Measurements from ENCODE around the gene SHF.

SHF gene

DNA sequence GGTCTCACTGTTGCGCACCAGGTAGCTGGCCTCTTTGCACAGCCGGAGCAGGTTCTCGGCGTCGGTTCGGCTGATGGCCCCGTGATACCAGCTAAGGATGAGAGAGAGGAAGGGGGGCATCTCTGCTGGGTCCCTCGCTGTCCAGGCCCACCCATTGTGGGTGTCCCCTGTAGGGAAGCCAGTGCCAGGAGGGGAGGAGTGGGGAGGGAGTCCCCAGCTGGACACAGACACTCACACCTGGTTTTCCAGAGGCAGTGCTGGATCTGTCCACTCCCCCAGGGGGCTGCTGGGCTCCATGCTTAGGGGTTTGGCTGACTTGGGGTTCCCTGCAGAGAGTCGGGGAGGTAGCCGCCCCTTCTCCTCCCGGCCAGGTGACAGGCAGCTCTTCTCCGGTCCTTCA, 15.9 kb downstream of the SHF start:
- H3K4me1 ChIP-seq (ENCODE audit: control insufficient read depth in 5 of 5, insufficient read depth in 5 of 5, low read length in 5 of 5): peaks cover 0 to 9% (median 4%) of the 10 kb centered on the region in 5 donors
- no peak overlapping the region for H3K9ac ChIP-seq (ENCODE audit: low read length in 5 of 5)
- H3K9me3 ChIP-seq (ENCODE audit: control insufficient read depth in 5 of 5, low read length in 5 of 5): no peaks in the 10 kb centered on the region
- no peak overlapping the region for H3K4me3 ChIP-seq (ENCODE audit: low read depth in 1 of 5, low read length in 5 of 5)
- no peak overlapping the region for H3K27ac ChIP-seq (ENCODE audit: low read depth, low read length)
- peaks cover 0 to 14% (median 2%) of the 10 kb centered on the region in 5 donors for H3K36me3 ChIP-seq (ENCODE audit: control insufficient read depth in 5 of 5, insufficient read depth in 5 of 5, low read length in 5 of 5)
- H3K27me3 ChIP-seq (ENCODE audit: control insufficient read depth in 5 of 5, insufficient read depth in 4 of 5, low read length in 5 of 5): no peaks in the 10 kb centered on the region

DNA sequence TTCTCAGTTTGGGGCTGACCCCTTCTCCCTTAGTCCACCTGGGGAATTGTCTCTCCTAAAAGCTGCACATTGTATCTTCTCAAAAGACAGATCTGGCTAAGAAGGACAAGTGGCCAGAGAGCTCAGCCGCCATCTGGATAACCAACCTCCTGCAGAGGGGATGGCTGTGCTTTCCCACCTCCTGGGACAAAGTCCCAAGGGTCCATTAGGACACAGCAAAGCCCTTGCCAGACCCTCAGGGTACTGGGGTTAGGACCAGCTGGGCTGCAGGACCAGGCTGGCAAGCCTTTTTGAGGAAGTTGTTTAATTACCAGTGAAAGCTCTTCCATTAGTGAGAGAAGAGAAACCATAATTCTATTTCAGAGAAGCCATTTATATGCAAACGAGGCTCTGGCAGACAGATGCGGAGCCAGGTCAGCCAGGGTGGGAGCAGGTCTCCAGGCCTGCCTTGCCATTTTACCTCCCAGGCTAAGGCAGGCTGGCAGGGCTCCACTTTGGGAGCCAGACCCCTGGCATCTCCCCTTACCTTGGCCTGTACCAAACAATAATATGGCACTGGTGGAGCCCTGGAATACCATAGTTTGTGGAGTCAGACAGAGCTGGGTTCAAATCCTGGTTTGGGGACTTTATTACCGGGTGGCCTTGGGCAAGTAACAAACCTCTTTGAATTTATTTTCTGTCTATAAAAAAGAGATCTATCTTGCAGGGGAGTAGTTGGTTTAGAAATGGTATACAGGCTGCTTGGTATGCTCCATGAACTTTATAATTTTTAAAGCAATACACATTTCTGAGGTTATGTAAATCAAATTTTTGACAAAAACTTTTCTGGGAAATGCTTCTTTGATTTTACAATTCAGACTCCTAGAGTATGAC, 17.9 kb downstream of the SHF start:
- Histone ChIP-seq H3K27me3 (ENCODE audit: control insufficient read depth in 5 of 5, insufficient read depth in 4 of 5, low read length in 5 of 5) (no peaks in the 10 kb centered on the region), H3K9me3 (ENCODE audit: control insufficient read depth in 5 of 5, low read length in 5 of 5) (no peaks in the 10 kb centered on the region), H3K4me1 (ENCODE audit: control insufficient read depth in 5 of 5, insufficient read depth in 5 of 5, low read length in 5 of 5) (peaks cover 0 to 22% (median 14%) of the 10 kb centered on the region in 5 donors), H3K36me3 (ENCODE audit: control insufficient read depth in 5 of 5, insufficient read depth in 5 of 5, low read length in 5 of 5) (peaks cover 0 to 9% (median 2%) of the 10 kb centered on the region in 5 donors), H3K9ac (ENCODE audit: low read length in 5 of 5) (no peak overlapping the region), H3K27ac (ENCODE audit: low read depth, low read length) (no peak overlapping the region), H3K4me3 (ENCODE audit: low read depth in 1 of 5, low read length in 5 of 5) (no peak overlapping the region)

DNA sequence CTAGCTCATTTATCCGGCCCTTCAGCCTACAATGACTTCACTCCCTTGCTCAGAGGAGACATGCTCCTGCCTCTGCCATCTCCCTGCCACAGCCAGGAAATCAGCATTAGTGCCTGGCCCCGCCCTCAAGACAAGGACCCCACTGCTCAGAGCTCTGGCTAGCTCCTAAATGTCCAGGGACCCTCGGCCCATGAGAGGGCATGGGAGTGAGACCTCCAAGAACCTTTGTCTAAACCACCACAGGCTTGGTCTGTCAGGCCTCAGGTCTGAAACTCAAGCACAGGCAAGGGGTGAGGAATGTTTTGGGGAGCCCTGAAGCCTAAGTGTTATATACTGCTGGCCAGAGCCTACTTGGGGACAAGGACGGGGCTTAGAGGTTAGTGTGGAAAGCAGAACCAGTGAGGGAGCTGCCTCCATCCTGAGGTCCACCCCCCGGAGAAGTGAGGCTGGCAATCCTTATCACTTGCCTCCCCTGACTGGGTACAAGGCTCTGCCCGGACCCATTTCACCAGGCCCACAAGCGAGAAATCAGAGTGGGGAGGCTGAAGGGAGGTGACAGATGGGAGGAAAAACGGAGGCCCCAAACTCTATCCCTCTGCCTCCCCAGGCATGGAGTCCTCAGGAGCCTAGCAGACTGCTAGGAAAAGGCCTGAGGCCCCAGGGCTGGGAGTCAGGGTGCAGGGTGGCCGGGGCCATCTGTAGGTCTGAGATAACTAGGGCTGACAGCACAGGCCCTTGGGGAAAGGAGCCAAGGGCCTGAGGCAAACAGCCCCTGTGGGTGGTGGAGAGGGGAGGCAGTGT, 18.8 kb downstream of the SHF start:
- H3K4me1 ChIP-seq (ENCODE audit: control insufficient read depth in 5 of 5, insufficient read depth in 5 of 5, low read length in 5 of 5): peaks cover 0 to 22% (median 14%) of the 10 kb centered on the region in 5 donors
- no peak overlapping the region for H3K27ac ChIP-seq (ENCODE audit: low read depth, low read length)
- H3K9me3 ChIP-seq (ENCODE audit: control insufficient read depth in 5 of 5, low read length in 5 of 5): no peaks in the 10 kb centered on the region
- no peak overlapping the region for H3K4me3 ChIP-seq (ENCODE audit: low read depth in 1 of 5, low read length in 5 of 5)
- no peaks in the 10 kb centered on the region for H3K27me3 ChIP-seq (ENCODE audit: control insufficient read depth in 5 of 5, insufficient read depth in 4 of 5, low read length in 5 of 5)
- peaks cover 0 to 4% (median 2%) of the 10 kb centered on the region in 5 donors for H3K36me3 ChIP-seq (ENCODE audit: control insufficient read depth in 5 of 5, insufficient read depth in 5 of 5, low read length in 5 of 5)
- H3K9ac ChIP-seq (ENCODE audit: low read length in 5 of 5): no peak overlapping the region

DNA sequence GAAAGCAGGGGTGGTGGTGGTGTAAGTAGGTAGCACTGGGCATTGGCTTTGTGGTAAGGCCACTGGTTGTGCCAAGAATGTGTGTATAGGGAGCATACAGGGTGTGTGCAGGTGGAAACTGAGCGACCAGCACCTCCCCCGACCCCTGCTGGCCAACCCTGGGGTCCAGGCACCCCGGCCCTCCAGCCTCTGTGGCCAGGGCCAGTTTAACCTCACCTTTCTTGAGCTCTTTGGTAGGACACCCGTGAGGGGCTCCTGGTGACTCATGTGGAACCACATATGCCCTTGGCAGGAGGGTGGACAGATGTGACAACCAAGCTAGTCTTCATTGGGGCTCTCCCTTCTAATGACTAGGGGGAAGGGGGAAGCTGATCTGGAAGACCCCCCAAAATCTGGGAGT, 19.5 kb downstream of the SHF start:
- Histone ChIP-seq H3K36me3 (ENCODE audit: control insufficient read depth in 5 of 5, insufficient read depth in 5 of 5, low read length in 5 of 5) (peaks cover 0 to 4% (median 2%) of the 10 kb centered on the region in 5 donors), H3K4me3 (ENCODE audit: low read depth in 1 of 5, low read length in 5 of 5) (no peak overlapping the region), H3K27ac (ENCODE audit: low read depth, low read length) (no peak overlapping the region), H3K9me3 (ENCODE audit: control insufficient read depth in 5 of 5, low read length in 5 of 5) (no peaks in the 10 kb centered on the region), H3K27me3 (ENCODE audit: control insufficient read depth in 5 of 5, insufficient read depth in 4 of 5, low read length in 5 of 5) (no peaks in the 10 kb centered on the region), H3K4me1 (ENCODE audit: control insufficient read depth in 5 of 5, insufficient read depth in 5 of 5, low read length in 5 of 5) (peaks cover 0 to 22% (median 14%) of the 10 kb centered on the region in 5 donors), H3K9ac (ENCODE audit: low read length in 5 of 5) (peak overlapping the region in 1 of 5 donors; percentile 38)

DNA sequence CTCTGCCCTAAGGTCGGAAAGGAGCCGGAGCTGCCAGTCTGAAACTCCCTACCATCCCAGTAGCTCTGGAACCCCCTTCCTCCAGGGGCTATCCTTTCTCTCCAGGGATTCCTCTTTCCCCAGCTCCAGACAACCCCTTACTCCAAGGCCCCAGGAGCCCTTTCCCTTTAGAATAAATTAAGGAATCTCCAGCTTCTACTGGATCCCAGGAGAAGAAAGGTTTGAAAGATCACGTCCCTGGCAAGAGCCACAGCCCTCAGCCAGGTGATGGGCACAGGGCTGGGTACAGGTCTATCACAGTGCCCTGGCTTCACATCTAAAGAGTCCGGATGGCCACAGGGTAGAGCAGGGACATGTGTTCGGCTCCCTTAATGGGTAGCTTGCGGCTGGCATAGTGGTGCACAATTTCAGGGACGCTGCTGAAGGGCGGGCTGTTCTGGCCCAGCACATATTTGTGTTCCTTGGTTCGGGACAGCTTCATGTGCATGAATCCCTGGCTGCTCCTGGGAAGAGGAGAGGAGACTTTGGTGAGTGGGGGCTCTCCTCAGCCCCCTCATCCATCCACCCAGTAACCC, 20.0 kb downstream of the SHF start:
- Histone ChIP-seq H3K4me3 (ENCODE audit: low read depth in 1 of 5, low read length in 5 of 5) (peak overlapping the region; percentile 35 to 79 (median 73)), H3K36me3 (ENCODE audit: control insufficient read depth in 5 of 5, insufficient read depth in 5 of 5, low read length in 5 of 5) (peaks cover 0 to 3% (median 0%) of the 10 kb centered on the region in 5 donors), H3K9me3 (ENCODE audit: control insufficient read depth in 5 of 5, low read length in 5 of 5) (no peaks in the 10 kb centered on the region), H3K27ac (ENCODE audit: low read depth, low read length) (peak overlapping the region; percentile 93), H3K27me3 (ENCODE audit: control insufficient read depth in 5 of 5, insufficient read depth in 4 of 5, low read length in 5 of 5) (no peaks in the 10 kb centered on the region), H3K4me1 (ENCODE audit: control insufficient read depth in 5 of 5, insufficient read depth in 5 of 5, low read length in 5 of 5) (peaks cover 0 to 22% (median 14%) of the 10 kb centered on the region in 5 donors), H3K9ac (ENCODE audit: low read length in 5 of 5) (peak overlapping the region; percentile 63 to 97 (median 66))

DNA sequence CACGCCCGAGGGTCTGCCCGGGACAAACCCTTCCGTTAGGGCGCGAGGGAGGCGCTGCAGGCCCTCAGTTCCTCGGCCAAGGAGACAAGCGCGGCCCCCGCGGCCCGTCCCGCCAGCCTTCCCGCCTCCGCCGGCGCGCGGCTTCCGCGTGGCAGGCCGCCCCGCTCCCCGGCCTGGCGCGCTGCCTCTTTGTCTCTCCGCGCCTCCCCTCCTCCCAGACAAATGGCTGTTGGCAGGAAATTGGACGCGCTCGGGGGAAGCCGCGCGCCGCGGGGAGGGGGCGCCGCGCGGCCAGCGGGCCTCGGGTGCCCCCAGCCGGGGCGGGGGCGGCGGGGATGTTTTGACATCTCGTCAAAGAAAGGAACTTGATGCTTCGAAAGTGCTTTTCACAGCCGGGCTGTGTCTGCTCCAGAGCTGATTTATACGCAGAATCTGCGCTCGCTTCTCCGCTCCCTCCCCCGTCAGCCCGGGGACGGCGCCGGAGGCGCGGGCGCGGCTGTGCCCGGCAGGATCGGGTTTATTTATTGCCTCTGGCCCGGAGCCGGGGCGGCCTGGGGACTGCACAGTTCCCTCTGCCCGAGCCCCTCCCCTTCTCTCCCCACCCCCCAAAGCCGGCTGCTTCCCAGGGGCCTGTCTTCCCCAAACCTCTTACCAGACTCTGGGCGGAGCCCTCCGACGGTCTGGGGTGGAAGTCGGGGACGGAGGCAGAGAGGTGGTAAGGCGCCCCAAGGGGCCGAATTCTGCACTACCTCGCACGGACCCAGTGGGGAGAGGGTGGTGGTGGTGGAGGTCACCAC, 20.7 kb downstream of the SHF start:
- H3K27ac ChIP-seq (ENCODE audit: low read depth, low read length): peak overlapping the region; percentile 93
- peak overlapping the region; percentile 35 to 79 (median 73) for H3K4me3 ChIP-seq (ENCODE audit: low read depth in 1 of 5, low read length in 5 of 5)
- H3K9me3 ChIP-seq (ENCODE audit: control insufficient read depth in 5 of 5, low read length in 5 of 5): no peaks in the 10 kb centered on the region
- H3K9ac ChIP-seq (ENCODE audit: low read length in 5 of 5): peak overlapping the region; percentile 63 to 97 (median 89)
- no peaks in the 10 kb centered on the region for H3K27me3 ChIP-seq (ENCODE audit: control insufficient read depth in 5 of 5, insufficient read depth in 4 of 5, low read length in 5 of 5)
- H3K4me1 ChIP-seq (ENCODE audit: control insufficient read depth in 5 of 5, insufficient read depth in 5 of 5, low read length in 5 of 5): peaks cover 0 to 22% (median 14%) of the 10 kb centered on the region in 5 donors
- peaks cover 0 to 3% (median 0%) of the 10 kb centered on the region in 5 donors for H3K36me3 ChIP-seq (ENCODE audit: control insufficient read depth in 5 of 5, insufficient read depth in 5 of 5, low read length in 5 of 5)

DNA sequence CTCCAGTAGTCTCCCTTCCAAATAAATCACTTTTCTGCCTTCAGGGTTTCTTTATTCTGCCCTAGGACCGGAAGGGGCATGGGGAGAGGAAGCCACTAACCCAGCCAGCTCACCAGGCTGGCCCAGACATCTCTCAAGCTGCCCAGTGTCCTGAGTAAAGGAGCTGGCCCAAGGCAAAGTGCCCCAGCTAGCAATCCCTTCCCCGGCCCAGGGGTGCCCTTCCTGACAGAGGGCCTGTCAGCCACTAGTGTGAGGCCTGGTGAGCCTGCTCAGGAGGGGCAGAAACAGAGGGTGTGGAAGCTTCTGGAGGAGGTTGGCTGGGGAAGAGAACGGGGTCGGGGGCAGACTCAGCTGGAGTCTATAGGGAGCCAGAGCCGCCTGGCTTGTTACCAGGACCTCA, 22.2 kb downstream of the SHF start:
- no peak overlapping the region for H3K27ac ChIP-seq (ENCODE audit: low read depth, low read length)
- peak overlapping the region in 2 of 5 donors; percentile 73 to 79 for H3K4me3 ChIP-seq (ENCODE audit: low read depth in 1 of 5, low read length in 5 of 5)
- H3K27me3 ChIP-seq (ENCODE audit: control insufficient read depth in 5 of 5, insufficient read depth in 4 of 5, low read length in 5 of 5): no peaks in the 10 kb centered on the region
- H3K36me3 ChIP-seq (ENCODE audit: control insufficient read depth in 5 of 5, insufficient read depth in 5 of 5, low read length in 5 of 5): no peaks in the 10 kb centered on the region
- H3K9me3 ChIP-seq (ENCODE audit: control insufficient read depth in 5 of 5, low read length in 5 of 5): no peaks in the 10 kb centered on the region
- peaks cover 0 to 22% (median 14%) of the 10 kb centered on the region in 5 donors for H3K4me1 ChIP-seq (ENCODE audit: control insufficient read depth in 5 of 5, insufficient read depth in 5 of 5, low read length in 5 of 5)
- H3K9ac ChIP-seq (ENCODE audit: low read length in 5 of 5): peak overlapping the region in 1 of 5 donors; percentile 30

DNA sequence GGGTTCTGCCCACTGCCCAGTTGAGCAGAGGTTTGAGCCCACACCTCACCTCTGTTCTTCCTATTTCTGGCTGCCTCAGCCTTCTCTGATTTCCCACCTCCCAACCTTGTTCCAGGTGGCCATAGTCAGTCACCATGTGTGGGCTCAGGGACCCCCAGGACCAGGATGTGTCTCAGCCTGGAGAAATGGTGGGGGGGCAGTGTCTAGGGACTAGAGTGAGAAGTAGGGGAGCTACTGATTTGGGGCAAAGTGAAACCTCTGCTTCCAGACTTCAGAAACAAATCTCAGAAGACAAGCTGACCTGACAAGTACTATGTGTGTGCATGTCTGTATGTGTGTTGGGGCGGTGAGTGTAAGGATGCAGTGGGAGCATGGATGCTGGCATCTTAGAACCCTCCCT, 22.9 kb downstream of the SHF start:
- Histone ChIP-seq H3K4me3 (ENCODE audit: low read depth in 1 of 5, low read length in 5 of 5) (no peak overlapping the region), H3K9ac (ENCODE audit: low read length in 5 of 5) (no peak overlapping the region), H3K36me3 (ENCODE audit: control insufficient read depth in 5 of 5, insufficient read depth in 5 of 5, low read length in 5 of 5) (no peaks in the 10 kb centered on the region), H3K4me1 (ENCODE audit: control insufficient read depth in 5 of 5, insufficient read depth in 5 of 5, low read length in 5 of 5) (peaks cover 0 to 22% (median 14%) of the 10 kb centered on the region in 5 donors), H3K27me3 (ENCODE audit: control insufficient read depth in 5 of 5, insufficient read depth in 4 of 5, low read length in 5 of 5) (no peaks in the 10 kb centered on the region), H3K27ac (ENCODE audit: low read depth, low read length) (no peak overlapping the region), H3K9me3 (ENCODE audit: control insufficient read depth in 5 of 5, low read length in 5 of 5) (no peaks in the 10 kb centered on the region)

DNA sequence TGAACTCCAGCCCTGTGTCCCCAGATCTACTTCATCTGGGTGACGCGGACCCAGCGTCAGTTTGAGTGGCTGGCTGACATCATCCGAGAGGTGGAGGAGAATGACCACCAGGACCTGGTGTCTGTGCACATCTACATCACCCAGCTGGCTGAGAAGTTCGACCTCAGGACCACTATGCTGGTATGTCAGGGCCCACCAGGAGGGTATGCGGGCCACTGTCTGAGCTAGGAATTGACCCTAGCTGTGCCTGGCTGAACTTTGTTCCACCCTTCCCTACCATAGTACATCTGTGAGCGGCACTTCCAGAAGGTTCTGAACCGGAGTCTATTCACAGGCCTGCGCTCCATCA, 24.3 kb downstream of the SHF start:
- no peaks in the 10 kb centered on the region for H3K27me3 ChIP-seq (ENCODE audit: control insufficient read depth in 5 of 5, insufficient read depth in 4 of 5, low read length in 5 of 5)
- no peak overlapping the region for H3K27ac ChIP-seq (ENCODE audit: low read depth, low read length)
- H3K4me1 ChIP-seq (ENCODE audit: control insufficient read depth in 5 of 5, insufficient read depth in 5 of 5, low read length in 5 of 5): peaks cover 0 to 22% (median 14%) of the 10 kb centered on the region in 5 donors
- H3K9me3 ChIP-seq (ENCODE audit: control insufficient read depth in 5 of 5, low read length in 5 of 5): no peaks in the 10 kb centered on the region
- no peak overlapping the region for H3K9ac ChIP-seq (ENCODE audit: low read length in 5 of 5)
- H3K36me3 ChIP-seq (ENCODE audit: control insufficient read depth in 5 of 5, insufficient read depth in 5 of 5, low read length in 5 of 5): no peaks in the 10 kb centered on the region
- H3K4me3 ChIP-seq (ENCODE audit: low read depth in 1 of 5, low read length in 5 of 5): no peak overlapping the region
